Activated T-cell treated with anti-CD3 and anti-CD28 coated beads for 4 hours (primary cell): ENCODE measurements around the gene SPATA17.
"Not testable (repeated sequence)": the region's sequence is repeated elsewhere in the genome, so short reads cannot be mapped to it uniquely, and the experiment has no call there.

Experiments used
- DNase-seq: peaks from one replicate; pipeline ENCODE4 v3.0.0-alpha.2; 2020

Gene SPATA17

DNA sequence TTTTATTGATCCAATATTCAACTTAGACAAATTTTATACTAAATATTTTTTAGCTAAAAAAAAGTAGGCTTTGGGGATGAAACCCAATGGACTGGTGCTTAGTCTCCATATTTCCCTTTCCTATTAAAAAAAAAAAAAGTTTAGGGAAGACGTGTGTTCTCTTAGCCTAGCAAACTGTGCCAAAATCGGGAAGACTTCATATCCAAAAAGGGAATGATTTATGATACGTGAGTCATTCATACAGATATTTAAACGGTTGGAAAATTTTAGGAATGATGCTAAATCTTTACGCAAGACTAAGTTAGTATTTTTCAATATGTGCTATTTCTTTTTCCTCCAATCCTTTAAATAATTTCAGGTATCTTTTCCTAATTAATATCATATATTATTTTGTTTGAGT, 50.7 kb downstream of the SPATA17 start:
- no peak for DNase-seq

DNA sequence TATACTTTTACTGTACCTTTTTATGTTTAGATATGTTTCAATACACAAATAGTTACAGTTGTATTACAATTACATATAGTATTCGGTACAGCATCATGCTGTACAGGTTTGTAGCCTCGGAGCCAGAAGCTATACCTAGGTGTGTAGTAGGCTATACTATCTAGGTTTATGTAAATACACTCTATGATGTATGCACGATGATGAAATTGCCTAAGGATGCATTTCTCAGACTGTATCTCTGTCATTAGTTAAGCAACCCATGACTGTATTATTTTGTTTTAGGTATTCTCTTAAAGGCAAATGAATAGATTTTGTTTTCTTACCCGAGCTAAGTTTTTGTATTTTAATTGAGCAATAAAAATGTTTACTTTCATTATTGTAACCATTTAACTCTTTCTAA, 56.4 kb downstream of the SPATA17 start:
- DNase-seq: no peak

DNA sequence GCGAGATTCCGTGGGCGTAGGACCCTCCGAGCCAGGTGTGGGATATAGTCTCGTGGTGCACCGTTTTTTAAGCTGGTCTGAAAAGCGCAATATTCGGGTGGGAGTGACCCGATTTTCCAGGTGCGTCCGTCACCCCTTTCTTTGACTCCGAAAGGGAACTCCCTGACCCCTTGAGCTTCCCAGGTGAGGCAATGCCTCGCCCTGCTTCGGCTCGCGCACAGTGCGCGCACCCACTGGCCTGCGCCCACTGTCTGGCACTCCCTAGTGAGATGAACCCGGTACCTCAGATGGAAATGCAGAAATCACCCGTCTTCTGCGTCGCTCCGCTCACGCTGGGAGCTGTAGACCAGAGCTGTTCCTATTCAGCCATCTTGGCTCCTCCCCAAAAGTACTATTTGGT, 65.0 kb downstream of the SPATA17 start:
- DNase-seq: not testable (repeated sequence)

DNA sequence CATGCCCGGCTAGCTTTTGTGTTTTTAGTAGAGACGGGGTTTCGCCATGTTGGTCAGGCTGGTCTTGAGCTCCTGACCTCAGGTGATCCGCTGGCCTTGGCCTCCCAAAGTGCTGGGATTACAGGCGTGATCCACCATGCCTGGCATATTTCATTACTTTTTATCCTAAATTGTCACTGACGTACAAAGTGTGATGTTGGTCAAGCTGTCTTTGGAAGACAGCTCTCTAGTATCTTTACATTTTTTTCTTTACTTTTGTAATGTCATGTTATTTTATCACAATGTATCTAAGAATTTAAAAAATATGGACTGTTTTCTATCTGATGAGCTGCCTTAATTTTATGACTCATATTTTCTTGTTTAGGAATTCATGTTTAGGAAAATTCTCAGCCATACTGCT, 72.2 kb downstream of the SPATA17 start:
- DNase-seq: no peak

DNA sequence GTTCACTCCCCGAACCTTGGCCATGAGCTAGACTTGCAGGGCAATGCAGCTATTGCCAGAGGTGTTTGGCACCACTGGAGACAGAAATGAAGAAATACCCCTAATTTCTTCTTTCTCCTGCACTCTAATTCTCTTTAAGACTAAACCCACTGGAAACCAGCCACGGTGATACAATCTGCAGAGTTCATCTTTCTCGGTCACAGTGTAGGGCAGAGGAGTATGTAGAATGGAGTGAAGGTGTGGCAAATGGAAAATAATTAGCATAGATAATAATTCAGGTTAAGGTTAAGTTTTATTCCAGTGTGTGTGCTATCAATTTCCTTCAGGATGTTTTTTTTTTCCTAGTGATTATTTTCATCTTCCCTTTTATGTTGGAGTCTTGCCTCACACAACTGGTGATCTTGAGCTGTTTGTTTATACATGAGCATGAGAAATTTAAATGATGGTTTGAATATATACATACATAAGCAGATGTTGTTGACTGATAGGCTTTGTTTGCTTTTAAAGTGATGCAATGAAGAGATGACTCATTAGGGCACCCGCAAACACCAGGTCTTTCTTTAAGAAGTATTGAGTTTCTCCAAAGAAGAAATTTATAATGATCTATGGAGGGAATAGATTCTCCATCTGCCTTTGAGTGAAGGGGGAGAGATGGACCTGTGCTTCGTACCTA, 81.9 kb downstream of the SPATA17 start:
- DNase-seq: no peak

DNA sequence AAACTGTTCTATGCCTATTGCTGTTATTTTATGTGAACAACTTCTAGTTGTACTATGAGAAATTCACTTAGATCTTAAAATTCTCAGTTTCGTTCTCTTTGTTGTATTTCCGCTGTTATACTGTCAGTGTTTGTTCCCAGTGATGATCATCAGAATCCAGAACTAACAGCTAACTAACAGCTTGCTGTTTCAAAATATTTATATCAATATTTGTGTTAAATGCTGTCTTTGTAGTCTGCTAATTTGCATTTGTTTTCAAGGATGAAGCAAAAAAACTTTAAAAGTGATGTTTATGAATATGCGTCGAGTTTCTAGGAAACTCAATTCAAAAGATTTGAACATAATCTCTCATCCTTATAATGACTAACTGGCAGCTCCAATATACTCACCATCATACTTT, 84.5 kb downstream of the SPATA17 start:
- DNase-seq: no peak

DNA sequence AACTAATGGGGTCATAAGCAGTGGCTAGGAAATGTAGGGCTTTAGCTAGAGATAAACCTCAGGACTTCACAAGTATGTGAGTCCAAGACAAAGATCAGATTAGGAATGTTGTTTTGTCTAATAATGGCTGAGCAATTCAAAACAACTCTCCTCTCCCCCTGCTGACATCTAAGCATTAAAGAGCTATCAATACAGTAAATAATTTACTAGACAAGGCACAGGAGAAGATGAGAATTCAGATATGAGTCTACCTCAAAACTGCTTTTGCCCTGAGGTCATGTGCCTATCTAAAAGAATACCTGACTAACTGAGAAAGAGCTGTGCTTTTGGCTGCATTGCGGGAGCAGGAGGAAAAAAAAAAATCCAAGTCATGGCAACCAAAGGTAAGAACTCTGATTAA, 86.8 kb downstream of the SPATA17 start:
- DNase-seq: no peak

DNA sequence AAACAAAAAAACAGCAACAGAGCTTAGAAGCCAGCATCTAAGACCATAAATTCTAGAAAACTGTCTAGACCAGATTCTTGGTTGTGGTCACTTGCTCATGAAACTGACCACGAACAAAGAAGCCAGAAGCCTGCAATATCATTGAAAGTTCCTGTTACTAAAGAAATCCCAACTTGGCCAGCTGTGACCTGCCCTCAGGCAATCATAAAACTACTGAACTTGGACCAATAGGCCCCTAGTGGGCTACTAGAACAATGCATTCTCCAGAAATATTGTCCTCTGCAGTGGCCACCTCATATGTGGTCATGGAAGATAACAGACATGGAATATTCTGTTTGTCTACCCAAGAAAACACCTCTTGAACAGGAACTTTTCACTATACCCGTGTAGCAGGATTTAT, 87.7 kb downstream of the SPATA17 start:
- DNase-seq: no peak

DNA sequence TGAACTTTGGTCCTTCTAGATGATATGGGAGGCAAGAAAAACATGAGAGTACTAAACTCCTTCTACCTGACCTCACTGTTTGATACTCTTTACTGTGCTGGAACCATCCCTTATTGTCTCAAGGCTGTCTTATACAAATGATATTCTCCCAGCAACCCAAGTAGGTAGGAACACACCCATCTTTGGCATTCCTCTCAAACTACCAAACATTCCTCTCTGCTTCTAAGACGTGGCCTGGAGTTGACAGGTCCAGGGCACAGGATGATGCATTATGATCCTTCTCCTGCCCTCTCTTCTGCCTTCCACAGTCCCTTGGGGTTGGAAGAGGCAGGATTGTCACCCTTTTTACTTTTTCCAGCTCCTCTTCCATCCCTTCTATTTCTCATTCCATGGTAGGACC, 90.5 kb downstream of the SPATA17 start:
- no peak for DNase-seq

DNA sequence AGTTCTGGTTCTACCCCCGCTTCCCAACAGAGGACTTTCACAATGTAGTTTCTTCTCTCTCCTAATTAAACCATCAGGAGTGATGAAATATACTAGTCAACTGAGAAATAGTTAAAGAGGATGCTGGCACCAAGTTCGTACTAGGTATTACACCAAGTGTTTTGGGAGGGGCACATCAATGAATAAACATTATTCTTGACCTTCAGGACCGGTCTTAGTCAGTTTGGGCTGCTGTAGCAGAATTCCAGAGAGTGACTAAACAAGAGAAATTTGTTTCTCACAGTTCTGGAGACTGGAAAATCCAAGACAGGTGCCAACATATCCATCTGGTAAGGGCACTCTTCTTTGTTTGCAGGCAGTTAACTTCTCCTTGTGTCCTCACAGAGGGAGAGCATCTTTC, 103.8 kb downstream of the SPATA17 start:
- DNase-seq: no peak

DNA sequence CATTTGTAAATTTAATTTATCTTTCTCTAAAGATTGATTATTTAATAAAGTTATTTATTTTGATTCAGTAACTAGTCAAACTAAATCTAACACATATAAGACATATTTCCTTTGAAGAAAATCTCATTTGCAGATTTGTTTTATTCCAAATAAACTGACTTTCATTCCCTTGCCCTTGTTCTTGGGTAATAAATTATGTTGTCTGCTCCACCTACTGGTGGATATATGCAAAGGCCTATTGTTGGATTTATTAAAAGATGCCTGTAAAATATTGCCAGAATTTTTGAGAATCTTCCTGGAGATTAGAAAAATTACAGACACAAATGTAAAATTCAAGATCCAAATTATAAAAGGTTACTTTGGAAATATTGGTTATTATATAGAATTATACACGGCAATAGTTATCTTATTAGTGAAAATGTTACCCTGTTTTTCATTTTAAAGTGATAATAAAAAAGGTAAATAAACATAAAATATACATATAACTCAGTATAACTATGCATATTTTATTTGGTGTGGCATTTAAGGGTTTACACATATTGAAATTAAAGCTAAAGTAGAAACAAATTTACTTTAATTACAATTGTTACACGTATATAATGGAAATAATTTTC, 116.1 kb downstream of the SPATA17 start:
- DNase-seq: no peak

DNA sequence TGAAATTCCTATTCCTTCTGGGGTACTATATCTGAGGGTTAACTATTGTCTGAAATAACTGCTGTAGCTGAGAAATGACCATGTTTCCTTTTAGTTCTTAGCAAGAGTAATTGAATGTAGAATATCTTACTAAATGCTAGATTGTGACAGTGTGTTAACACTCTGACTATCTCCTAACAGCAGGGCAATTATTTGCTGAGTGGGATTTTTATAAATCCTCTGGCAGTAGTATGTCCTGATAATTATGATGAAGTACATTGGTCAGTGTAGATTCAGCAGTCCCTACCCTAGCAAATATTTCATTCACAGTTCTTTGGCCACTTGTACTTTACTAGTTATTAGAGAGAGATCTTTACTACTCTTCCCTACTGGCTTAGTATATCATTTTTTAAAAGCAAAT, 138.6 kb downstream of the SPATA17 start:
- no peak for DNase-seq

DNA sequence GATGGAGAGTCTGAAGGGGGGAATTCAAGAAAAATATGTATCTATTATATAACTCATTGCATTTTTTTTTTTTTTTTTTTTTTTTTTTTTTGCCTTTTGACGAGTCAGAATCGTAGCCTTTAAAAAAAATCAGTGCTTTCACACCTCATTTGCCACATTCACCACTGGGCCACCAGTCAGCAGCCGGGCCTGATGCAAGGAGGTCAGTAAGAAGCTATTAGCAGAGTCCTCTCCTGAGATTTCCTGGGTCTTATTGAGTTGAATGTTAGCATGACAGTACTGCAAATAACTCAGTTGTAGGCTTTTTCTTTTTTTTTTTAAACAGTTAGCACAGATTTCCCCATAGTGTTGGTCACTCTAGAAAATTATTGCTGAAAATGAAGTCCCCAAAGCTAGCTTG, 139.8 kb downstream of the SPATA17 start:
- DNase-seq: no peak

DNA sequence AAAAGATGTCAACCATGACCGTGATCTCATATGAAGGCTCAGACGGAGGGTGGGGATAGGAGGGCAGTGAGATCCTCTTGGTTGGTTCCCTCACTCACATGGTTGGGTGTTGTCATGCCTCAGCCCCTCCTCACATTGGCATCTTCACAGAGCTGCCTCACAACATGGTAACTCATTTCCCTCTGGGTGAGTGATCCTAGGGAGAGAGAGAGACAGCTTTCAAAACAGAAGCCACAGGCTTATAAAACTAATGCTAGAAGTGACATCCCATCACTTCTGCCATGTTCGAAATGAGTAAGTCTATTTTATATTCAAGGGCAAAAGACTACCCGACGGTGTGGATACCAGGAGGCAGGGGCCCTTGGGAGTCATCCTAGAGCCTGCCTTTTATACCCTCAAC, 145.5 kb downstream of the SPATA17 start:
- no peak for DNase-seq

DNA sequence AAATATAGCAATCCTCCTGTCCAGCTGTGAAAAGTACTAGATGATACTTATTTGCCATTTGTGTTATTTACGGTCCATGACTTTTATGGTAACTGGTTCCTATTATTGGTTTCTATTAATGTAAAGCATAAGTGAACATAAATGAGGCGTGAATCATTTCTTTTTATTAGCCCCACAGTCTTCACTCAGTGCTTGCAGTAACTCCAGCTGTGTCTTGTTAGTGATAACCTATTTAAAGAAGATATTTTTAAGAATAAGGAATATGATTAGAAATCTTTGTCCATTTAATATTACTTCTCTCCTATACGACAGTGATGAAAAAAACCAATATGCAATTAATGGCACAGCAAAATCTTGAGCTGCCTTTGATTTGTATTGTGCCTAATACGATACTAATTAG, 149.9 kb downstream of the SPATA17 start:
- DNase-seq: no peak

DNA sequence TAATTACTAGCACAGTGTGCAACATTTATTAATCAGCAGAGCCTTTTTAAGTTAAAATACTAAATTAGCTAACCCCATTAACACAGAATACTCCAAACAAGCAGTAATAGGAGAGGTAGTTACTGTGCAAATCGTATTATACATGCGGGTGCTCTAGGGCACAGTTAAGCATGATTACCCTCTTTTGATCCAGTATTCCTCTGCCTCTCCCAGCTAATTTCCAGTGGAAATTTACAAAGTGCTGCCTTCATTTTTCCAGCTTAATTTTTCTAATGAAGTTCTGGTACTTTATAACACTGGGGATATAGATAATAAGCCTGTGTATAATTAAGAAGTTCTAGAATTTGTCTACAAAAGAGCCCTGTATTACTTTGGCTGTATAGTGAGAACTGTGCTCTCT, 159.9 kb downstream of the SPATA17 start:
- DNase-seq: no peak

DNA sequence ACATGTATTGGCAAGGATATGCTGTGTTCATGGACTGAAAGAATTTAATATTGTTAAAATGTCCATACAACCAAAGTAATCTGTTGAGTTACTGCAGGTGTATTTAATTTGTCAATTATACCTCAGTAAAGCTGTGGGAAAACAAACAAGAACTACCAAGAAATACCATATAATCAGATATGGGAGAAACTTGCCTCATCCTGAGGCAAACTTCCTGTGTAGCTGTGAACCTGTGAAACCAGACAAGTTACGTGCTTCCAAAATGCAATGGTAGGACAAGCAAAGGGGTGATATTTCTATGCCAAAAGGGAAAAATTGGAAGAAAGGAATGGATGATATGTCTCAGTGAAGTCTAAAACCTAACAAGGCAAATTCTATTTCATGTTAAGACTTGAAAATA, 174.6 kb downstream of the SPATA17 start:
- DNase-seq: no peak

DNA sequence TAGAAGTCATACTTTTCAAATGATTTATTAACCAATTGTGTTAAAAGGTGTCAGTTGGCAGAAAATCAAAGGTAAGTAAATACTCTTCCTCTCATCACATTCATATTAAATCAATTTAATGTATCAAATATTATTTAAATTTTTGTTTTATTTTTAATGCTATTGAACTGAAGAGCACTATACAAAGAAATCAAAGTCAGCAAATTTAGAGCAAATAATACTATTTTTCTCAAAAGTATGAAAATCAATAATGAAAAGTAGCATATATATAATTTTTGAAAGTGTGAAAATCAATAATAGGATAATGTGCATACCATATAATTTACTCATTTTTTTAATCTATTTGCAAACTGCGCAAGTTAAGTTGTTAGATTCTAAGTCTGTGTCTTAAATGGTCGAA, 181.0 kb downstream of the SPATA17 start:
- DNase-seq: no peak

DNA sequence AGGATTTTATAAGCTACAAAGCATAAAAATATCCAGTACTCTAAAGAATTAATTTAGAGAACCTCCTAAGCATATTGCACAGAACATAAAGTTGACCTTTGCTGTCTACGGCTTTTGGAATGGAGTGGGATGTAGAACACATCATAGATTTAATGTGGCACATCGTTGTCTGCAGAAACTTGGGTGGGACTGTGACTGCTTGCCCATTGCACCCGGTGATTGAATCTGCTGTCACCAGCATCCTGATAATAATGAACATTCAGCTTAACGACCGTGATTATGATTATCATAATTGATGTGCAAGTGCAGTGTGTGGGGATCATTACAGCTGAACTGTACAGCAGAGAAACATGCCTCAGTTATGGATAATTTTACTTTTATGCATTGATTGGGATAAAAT, 181.9 kb downstream of the SPATA17 start:
- no peak for DNase-seq

DNA sequence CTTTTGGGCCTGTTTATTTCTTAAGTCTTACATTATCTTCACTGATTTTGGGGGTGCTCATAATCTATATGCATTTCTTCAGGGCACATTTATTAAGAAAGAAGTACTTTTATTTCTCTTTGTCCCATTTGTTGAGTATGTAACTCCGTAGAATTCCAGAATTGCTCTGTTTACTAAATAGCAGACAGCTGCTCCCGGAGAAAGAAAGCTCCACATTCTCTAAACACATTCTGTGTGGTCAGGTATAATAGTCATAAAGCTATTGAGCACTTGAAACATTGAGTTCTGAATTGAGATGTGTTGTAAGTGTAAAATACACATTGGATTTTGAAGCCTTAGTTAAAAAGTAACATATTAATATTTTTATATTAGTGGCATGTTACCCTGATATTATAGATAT, 206.5 kb downstream of the SPATA17 start:
- no peak for DNase-seq

DNA sequence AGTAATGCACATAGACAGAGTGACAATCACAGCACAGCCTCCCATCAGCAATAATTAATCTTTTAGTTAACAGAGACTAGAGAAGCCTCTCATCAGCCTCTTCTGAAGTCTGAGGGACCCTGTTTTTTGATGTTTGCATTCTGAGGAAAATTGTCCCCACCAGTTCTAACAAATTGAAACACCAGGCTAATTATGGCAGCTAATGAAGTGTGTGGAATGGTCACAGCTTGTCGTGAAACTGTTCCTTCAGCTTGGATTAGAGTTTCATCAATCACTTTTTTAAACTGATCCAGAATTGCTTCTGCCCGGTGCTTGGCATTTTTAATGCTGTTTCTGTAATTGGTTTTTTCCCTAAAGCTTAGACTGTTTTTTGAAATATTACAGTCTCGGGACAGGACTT, 208.0 kb downstream of the SPATA17 start:
- DNase-seq: no peak

DNA sequence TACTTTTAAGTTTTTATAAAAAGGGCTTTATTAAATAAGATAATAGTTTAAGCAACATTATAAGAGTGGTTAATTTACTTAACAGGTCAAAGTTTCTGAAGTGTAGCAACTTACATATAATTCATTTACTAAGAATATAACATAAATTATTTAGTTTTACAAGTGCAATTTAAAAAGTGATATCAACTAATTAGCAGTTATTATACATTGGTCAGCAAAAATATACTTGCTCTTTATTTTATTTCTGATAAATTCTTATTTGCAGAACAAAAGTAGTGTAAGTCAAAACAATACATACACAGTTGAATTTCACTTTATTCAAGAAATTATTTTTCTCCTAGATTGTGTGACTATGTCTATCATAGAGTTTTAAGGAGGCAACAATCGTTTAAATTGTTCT, 215.6 kb downstream of the SPATA17 start:
- DNase-seq: no peak

DNA sequence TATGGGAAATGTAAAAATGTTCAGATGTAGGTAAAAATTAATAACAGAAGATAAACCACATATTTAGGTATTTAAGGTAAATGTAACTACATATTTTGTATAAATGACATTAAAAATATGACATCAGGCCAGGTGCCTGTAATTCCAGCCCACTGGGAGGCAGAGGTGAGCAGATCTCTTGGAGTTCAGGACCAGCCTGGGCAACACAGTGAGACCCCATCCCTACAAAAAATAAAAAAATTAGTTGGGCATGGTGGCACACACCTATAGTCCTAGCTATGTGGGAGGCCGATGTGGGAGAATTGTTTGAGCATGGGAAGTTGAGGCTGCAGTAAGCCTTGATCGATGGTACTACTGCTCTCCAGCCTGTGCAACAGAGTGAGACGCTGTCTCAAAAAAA, 216.5 kb downstream of the SPATA17 start:
- no peak for DNase-seq

DNA sequence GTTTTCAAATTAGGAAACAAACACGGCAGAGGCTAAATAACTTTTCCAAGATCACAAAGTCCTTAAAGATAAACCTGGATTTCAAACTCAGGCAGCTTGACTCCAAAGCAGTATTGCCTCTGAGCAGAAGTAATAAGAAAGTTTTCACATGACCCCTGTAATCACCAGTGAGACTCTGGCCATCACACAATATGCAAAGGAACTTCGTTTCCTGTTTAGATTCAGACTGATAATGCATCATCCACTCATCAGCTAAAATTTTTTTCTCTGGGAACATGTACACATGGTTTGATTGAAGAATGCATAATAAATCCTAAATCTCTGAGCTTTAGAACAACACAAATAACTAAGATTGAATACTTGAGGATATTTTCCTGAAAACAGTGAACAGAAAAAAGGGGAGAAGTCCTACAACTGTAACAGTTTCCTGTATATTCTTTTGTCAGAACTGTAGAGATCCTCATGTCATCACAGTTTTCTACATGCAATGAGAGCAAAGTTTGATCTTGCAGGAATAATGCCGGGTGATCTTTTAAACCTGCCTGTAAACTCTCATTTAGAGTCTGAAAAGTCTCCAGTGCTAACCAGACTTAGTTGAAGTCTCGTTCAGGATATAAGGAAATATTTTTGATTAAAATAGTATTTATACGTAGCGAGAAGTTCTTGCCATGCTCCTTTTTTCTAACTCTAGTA, 225.3 kb downstream of the SPATA17 start:
- DNase-seq: no peak

DNA sequence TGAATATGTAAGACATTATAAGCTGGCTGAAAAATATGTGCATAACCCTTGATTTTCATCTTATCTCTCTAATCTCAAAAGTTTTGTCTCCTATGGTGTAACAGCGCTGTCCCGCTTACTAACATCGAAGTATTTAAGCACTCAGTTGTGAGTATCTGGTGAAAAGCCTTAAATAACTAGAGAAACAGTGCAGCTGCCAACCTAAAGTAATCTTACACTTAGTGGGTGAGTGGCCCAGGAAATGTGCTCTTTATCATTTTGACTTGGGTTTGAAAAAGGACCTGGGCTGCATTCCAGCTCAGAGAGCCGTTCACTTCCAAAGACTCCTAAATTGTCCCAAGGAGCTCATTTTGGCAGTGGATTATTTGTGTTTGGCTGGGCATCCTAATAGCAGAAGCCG, 225.9 kb downstream of the SPATA17 start:
- DNase-seq: no peak
